HEK293 (cell line): ENCODE data around the gene SLC49A3.

Experiments
- SP2 ChIP-seq: fragments of 450-650 bp; formaldehyde crosslinking; IDR thresholded peaks from 2 replicates; pipeline ENCODE4 v1.5.1; 2016; ENCODE audit warnings: missing biosample characterization, missing genetic modification characterization
- ZNF335 ChIP-seq: fragments of 450-650 bp; formaldehyde crosslinking; conservative IDR thresholded peaks from 2 replicates; pipeline ENCODE4 v1.5.1; 2016; ENCODE audit warnings: missing biosample characterization, missing genetic modification characterization
- ZSCAN18 ChIP-seq: fragments of 450-650 bp; formaldehyde crosslinking; IDR thresholded peaks from 2 replicates; pipeline ENCODE4 v1.5.1; 2016; ENCODE audit warnings: missing biosample characterization, missing genetic modification characterization

GRCh38 chr4:677431-678293, 11.3 kb downstream of the SLC49A3 start:
- TF ChIP-seq ZSCAN18 (tag by site-specific recombination) (no peak), ZNF335 (tag by site-specific recombination) (no peak), SP2 (tag by site-specific recombination) (no peak)
